NCI-H1694 treated with DMSO at 0.1 percent for 48 hours (cell line): ENCODE results near the gene MAN1C1.

Experiments
- DNase-seq: peaks from one replicate; lab custom pipeline; 2025; lab: John Stamatoyannopoulos, UW

MAN1C1 gene

DNA sequence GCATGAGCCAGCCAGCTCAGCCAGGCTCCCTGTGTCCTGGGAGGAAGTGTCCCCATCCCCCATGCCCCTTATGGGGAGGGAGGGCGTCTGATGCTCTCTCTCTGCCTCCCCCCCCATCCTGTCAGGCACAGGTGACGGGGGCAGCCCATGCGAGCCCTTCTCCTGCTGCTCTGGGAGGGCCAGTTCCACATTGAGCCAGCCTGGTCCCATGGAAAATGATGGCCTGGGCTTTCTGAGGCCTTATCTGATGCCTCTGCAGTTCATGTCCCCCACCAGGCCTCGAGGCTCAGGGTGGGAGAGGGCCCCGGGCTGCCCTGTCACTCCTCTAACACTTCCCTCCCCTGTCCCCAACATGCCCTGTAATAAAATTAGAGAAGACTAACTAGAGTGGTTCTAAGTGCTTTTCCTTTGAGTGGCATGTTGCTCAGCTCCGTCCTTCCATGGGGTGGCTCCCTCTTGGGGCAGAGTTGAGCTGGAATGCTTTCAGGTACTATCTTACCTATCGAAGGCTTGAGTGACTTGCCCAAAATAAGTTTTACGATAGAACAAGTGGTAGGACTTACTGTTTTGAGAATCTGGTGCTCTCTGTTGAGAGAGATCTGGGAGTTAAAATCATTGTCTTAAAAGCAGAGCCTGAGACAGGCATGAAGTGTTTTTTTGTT, 201.4 kb downstream of the MAN1C1 start:
- DNase-seq = no peak

DNA sequence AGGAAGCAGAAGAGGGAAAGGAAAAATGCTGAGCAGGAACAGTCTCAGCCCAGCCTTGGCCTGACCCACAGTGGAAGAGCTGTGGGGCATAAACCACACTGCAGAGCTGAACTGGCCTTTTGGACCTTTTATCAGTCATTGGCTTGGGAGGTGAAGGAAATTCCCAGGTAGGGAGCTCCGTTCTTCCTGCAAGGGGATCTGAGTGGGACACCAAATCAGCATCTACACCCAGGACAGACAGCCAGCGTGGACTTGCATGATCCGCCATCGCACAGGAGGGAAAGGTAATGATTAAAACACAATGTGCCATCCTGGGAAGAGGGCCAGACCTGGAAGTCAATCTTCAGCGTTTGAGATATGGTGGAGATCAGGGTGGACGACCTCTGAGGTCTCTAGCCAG, 202.0 kb downstream of the MAN1C1 start:
- no peak for DNase-seq

DNA sequence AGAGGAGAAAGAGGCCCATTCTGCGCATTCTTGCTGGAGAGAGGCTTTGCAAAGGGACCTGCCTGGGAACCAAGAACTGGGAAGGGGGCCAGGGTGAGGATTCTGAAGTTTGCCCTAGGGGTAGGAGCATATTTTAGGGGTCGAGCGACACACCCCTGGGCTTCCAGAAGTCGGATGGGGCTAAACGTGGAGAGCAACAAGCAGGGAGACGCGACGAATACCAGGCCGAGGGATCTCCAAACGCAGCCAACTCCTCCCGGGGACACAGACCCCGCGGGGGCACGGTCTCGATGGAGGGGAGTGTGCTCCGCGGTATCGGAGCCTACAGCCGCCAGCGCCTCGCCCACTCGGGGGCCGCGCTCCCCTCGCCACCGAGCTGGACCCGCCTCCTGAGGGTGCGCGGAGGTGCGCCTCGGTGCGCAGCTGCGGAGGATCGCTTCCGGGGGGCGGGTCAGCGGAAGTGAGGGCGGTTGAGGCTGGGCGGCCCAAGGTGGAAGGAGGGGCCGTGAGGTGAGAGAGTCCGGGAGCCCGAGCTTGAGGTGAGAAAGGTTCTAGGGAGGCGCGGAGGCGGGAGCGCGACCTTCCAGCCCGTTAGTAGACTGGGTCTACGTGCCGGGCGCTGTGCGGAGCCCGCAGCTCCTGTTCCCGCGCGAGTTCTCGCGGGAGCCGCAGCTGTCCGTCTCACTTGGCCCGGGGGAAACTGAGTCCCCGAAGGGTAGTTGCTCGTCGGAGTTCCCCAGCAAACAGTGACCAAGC, 203.1 kb downstream of the MAN1C1 start, which contains the start of gene MTFR1L:
TSS of gene MTFR1L (plus strand) at position 464 of the 756 bp plus-strand sequence. CDS start 3,151 bp downstream, outside the sequence.
- DNase-seq = peak; percentile 58

DNA sequence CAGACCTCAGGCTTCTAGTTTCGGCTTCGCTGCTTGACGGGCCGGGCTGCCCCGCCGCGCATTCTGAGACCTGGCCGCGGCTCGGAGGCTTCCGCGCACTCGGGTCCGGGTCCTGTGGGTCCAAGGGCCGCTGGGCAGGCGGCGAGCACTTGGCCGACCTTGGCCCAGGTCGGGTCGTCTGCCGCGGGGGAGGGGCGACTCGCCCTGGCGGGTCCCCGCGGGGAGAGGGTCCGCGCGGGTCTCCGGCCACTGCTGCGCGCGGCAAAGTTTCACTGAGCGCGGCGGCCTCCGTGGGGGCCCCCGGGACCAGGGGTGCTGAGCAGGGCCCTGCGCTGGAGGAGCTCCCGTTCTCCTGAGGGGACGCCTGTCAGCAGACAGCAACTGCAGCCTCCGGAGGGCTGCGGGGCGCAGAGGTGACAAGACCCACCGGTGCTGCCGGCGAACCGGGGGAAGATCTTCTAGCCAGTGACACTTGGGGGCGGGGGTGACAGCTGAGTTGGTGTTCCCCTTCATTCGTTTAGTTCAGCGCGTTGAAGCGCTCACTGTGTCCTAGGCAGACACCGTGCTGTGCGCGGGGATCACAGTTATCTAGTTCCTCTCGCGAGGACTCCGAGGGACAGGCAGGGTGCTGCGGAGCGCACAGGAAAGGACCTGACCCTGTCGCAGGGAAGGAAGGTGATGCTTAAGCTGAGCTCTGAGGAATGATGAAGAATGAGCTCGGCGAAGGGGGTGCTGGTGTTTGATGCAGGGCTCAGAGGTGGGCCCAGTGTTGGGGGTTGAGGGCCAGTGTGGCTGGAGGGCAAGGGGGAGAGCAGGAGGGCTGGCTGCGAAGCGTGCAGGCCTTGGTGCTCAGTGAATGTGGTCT, 203.9 kb downstream of the MAN1C1 start:
- no peak for DNase-seq

DNA sequence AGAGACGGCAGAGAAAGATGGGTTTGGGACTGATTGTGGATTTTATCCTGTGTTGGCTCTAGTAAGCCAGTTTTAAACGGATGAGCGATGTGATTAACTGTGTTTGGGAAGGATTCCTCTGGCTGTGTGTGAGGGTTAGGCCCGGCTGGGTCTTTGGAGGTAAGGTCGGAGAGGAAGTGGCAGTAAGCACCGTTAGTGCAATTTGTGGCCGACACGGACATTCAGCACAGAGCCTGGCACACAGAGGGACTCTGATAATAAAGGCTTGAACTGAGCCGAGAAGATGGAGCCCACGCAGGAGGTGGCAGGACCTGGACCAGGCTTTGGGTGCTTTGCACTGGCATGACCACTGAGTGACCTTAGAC, 204.5 kb downstream of the MAN1C1 start:
- no peak for DNase-seq

DNA sequence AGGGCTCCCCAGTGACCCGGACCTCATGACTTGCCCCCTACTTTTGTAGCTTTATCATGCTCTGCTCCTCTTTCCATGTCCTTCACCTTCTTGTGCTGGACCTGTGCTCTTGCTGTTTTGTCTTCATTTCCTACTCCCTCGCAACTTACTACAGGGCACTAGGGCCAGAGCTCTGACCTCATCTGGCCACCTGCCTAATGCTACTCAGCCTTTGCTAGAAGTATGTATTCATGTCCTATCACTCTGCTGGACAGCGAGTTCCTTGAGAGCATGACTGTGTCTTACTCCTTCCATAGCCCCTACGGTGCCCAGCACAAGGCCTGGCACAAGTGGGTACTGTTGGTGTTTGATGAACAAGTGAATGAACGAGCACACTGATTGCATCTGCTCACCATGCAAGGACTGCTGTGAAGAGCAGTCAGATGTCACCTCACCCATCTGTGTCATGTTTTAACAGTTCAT, 205.1 kb downstream of the MAN1C1 start:
- DNase-seq = no peak

DNA sequence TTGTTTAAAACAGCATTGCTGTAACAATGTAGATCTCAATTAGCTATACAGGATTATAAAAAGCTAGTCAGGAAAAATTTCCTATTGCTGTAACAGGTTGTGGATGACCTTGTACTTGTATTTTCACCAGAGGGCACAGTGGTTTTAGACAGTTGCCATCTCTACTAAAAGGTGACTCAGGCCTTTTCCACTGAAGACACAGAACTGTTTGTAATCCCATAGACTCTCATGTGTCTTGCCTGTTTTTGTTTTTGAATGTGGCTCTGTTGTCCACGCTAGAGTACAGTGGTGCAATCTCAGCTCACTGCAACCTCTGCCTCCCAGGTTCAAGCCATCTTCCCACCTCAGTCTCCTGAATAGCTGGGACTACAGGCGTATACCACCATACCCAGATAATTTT, 209.0 kb downstream of the MAN1C1 start:
- no peak for DNase-seq

DNA sequence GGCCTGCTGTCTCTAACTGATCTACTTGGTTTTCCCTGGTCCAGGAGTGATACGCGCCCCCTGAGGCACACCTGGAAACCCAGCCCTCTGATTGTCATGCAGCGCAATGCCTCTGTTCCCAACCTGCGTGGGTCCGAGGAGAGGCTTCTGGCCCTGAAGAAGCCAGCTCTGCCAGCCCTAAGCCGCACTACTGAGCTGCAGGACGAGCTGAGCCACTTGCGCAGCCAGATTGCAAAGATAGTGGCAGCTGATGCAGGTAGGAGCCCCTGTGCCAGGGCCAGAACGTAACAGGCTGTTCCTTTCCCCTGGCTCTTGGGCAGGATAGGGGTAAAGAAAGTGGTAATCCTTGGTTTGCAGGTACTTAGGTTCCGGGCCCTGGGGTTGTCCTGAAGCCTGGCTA, 210.0 kb downstream of the MAN1C1 start:
- DNase-seq = no peak

DNA sequence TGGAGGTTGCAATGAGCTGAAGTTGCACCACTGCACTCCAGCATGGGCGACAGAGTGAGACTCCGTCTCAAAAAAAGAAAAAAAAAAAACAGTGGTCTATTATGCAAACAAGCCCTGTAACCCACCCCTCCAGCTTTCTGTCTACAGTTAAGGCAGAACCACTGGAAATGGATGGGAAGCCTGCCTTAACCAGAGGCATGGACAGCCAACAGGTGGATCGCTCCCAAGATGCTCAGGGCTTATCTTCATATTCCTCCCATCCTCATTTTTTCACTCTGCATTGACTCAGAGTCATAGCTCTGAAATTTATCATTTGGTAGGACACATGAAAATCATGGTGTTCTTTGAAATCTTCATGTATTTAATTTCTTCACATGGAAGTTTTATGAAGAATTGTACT, 211.9 kb downstream of the MAN1C1 start:
- no peak for DNase-seq

DNA sequence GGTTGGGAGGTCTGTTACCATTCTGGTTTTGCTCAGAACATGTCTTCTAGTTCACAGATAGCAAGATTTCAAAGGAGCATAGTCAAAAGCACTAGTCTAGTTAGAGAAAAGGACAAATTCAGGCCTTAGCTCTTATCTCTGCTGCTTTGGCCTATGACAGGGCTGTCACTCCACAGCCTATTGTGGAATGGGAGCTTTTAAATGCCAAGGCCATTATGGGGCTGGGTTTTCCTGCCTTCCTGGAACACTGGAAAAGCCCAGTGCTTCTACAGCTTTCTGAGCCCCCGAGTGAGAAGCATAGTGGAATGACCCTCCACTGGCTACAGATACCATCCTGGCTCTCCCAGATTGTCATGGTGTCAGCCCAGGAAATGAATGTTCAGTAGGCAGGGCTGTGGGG, 212.5 kb downstream of the MAN1C1 start:
- DNase-seq = no peak

DNA sequence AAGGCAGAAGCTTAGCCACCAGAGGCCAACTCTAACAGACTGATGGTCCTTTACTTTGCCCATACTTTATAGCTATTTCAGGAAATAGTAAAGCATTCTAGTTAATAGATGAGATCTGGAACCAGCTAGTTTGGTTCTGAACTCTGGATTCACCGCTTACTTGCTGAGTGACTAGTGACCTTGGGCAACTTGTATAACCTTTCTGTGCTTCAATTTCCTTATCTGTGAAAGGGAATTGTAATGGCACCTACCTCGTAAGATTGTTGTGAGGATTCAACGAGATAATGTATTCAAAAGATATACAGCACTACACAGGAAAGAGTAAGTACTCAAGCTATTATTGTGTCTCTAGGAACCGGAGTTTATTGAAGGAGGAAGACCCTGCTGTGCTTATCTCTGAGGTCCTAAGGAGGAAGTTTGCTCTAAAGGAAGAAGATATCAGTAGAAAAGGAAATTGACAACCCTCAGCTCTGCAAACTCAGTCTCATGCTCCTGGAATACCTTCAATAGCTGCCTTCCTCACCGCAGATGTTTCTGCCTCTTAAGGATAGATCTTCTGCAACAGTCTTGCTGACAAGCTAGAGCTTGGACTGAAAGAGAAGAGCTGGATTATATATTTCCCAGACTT, 215.1 kb downstream of the MAN1C1 start:
- DNase-seq = no peak

DNA sequence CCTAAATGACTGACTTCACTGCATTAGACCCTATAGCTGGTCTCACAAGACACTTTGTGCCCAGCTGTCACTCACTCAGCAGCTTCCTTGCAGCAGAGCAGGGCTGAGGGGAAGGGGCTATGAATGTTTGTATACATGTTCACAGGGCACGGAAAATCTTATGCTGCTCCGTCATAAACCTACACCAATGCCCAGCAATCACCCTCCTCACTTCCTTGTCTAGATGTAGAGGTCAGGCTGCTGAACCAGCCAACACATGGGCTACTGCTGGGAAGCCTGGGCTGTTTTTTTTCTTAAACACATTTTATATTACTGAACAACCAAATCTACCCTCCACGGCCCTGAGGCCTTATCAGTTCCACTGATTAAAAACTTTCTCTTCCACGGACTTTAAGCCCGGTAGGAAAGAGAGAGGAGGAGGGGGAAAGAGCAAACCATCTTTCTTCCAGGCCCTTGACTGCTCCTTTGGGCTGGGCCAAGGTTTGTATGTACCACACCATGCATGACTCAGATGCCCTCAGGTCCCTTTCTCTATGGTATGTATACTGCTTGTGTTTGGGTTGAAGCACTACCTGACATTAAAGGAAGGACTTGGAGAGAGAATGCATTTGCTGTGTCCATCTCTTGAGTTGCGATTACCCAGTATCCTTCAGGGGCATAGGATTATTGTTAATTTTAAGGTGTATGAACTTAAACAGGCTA, 215.9 kb downstream of the MAN1C1 start:
- DNase-seq = no peak

DNA sequence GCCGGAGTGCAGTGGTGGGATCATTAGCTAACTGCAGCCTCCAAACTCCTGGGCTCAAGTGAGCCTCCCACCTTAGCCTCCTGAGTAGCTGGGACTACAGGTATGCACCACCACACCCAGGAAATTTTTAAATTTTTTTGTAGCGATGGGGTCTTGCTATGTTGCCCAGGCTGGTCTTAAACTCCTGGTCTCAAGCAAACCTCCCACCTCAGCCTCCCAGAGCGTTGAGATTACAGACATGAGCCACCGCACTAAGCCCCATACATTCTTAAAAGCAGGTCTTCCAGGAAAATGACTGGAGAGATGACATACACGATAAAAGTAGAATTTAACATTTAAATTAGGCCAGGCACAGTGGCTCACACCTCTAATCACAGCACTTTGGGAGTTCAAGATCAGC, 216.6 kb downstream of the MAN1C1 start:
- no peak for DNase-seq
